Small intestine (tissue), 7 donors: Measurements from ENCODE around the gene EFTUD2. TPM values are rescaled to one million over a fixed set of nuclear protein-coding genes. Genes with fewer than 3 reads are reported as not detected.

Experiments used
- DNase-seq, 2 donors: peaks; one replicate each; pipeline versions ENCODE4 v3.0.0 to v3.0.0-alpha.2; 2013
- FAIRE-seq: peaks from 2 replicates; lab custom pipeline; 2012; peaks lifted over from hg19 to GRCh38; lab: Jason Lieb, UNC
- H3K27ac ChIP-seq, 3 donors: one replicate each; pipeline ENCODE4 v1.5.1; 2013; ENCODE audit warnings: low read length in 2 of 3, mild to moderate bottlenecking in 2 of 3, control low read depth in 1 of 3, inconsistent platforms in 1 of 3, low read depth in 1 of 3, moderate library complexity in 1 of 3
- H3K27me3 ChIP-seq, 3 donors: one replicate each; pipeline ENCODE4 v1.6.1; 2013; ENCODE audit warnings: low read length in 3 of 3, inconsistent platforms in 1 of 3; ENCODE audit not compliant: control insufficient read depth in 3 of 3, insufficient read depth in 3 of 3
- H3K36me3 ChIP-seq, 3 donors: one replicate each; pipeline ENCODE4 v1.6.1; 2013; ENCODE audit warnings: low read length in 3 of 3, inconsistent platforms in 1 of 3, low read depth in 1 of 3, mild to moderate bottlenecking in 1 of 3, moderate library complexity in 1 of 3; ENCODE audit not compliant: control insufficient read depth in 3 of 3, insufficient read depth in 2 of 3
- H3K4me1 ChIP-seq, 3 donors: one replicate each; pipeline ENCODE4 v1.6.1; 2013; ENCODE audit warnings: low read length in 2 of 3, inconsistent platforms in 1 of 3, low read depth in 1 of 3, mild to moderate bottlenecking in 1 of 3, moderate library complexity in 1 of 3; ENCODE audit not compliant: control insufficient read depth in 3 of 3, insufficient read depth in 2 of 3
- H3K4me3 ChIP-seq, 3 donors: one replicate each; pipeline ENCODE4 v1.5.1; 2013; ENCODE audit warnings: low read length in 3 of 3, control low read depth in 1 of 3, inconsistent platforms in 1 of 3, low read depth in 1 of 3, mild to moderate bottlenecking in 1 of 3, moderate library complexity in 1 of 3
- H3K9me3 ChIP-seq, 2 donors: one replicate each; pipeline ENCODE4 v1.6.1; 2013; ENCODE audit warnings: low read depth in 1 of 2, low read length in 1 of 2; ENCODE audit not compliant: control insufficient read depth in 2 of 2, insufficient read depth in 1 of 2
- WGBS, 3 donors: extraction: QIAGEN DNeasy Blood & Tissue Kit; methylation state at CpG; one replicate each; pipeline ENCODE4 v1.1.7; 2013; 5-methylcytosine and 5-hydroxymethylcytosine counted together
- polyA plus RNA-seq, 4 donors: library from polyadenylated mRNA; stranded (reverse) in 3 of 4; unstranded in 1 of 4; fragments of 200-250 nt in 3 of 4; fragments of 120-200 nt in 1 of 4; gene quantifications; one replicate each; pipeline versions ENCODE4 v1.2.1 to v1.2.3, GENCODE V29; 2013
- donor health status: healthy with polysubstance abuse.
- donor health status: control.
- donor health status: control.
- donor health status: Bipolar disorder and iron deficiency.
- donor health status: healthy.

EFTUD2 gene
- polyA plus RNA-seq, 4 donors, result 19.9 to 71.2 (median 33.8) TPM

DNA sequence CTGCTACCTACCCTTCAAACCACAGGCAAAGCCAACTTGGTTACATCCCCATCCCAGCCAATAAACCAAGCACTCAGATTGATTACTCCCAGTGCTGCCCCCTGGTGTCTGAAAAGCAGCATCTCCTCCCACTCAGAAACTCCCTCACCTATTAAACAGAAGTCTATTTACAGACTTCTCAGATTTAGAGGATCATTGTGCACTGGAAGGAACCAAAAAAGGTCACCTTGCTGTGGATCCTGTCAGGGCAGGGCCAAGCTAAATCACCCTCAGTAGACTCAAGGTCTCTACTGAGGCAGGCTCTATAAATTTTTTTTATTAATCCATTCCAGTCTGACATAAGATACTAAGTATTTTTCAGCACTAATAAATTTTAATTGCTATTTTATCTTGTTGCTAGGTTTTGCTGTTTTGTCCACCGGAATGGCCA lies 34.0 kb downstream of the EFTUD2 start:
- FAIRE-seq, result no peak
- no peak overlapping the region for H3K27ac ChIP-seq
- 20 to 44% (median 31%) methylated on average over 1 of the region's 1 CpG for WGBS, 3 donors

DNA sequence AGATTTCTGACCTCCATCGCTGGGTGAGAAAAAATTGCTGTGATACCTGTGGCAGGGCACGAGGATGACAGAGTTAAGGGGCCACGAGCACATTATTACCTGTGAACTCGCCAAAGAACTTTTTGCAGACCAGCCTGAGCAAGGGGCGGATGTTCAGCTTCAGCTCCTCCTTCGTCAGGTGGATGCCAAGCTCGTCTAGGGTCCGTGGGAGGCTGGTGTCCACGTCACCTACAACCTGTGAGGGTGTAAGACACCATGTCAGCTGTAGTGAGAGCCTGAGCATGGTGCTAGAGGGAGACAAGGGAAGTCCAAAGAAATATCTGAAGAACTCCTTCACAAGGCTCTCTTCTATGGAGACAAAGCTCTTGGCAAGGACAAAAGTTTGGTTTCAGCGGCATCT lies 34.4 kb downstream of the EFTUD2 start:
- FAIRE-seq, result no peak
- no peak for DNase-seq
- Histone ChIP-seq H3K9me3 (no peaks in the 10 kb centered on the region), H3K4me1 (peaks cover 0 to 13% (median 0%) of the 10 kb centered on the region in 3 donors), H3K27ac (no peak overlapping the region), H3K4me3 (no peak overlapping the region), H3K27me3 (no peaks in the 10 kb centered on the region), H3K36me3 (peaks cover 12 to 76% (median 18%) of the 10 kb centered on the region in 3 donors)
- WGBS, 3 donors, result 71 to 78% (median 73%) methylated on average over 10 of the region's 10 CpGs

More for the DNA sequence above, 34.0 kb downstream of the EFTUD2 start:
- H3K36me3 ChIP-seq, result peaks cover 9 to 74% (median 15%) of the 10 kb centered on the region in 3 donors
- peaks cover 0 to 13% (median 0%) of the 10 kb centered on the region in 3 donors for H3K4me1 ChIP-seq
- peak; percentile 71 to 78 for DNase-seq
- H3K9me3 ChIP-seq, result no peaks in the 10 kb centered on the region
- no peaks in the 10 kb centered on the region for H3K27me3 ChIP-seq
- H3K4me3 ChIP-seq, result no peak overlapping the region

DNA sequence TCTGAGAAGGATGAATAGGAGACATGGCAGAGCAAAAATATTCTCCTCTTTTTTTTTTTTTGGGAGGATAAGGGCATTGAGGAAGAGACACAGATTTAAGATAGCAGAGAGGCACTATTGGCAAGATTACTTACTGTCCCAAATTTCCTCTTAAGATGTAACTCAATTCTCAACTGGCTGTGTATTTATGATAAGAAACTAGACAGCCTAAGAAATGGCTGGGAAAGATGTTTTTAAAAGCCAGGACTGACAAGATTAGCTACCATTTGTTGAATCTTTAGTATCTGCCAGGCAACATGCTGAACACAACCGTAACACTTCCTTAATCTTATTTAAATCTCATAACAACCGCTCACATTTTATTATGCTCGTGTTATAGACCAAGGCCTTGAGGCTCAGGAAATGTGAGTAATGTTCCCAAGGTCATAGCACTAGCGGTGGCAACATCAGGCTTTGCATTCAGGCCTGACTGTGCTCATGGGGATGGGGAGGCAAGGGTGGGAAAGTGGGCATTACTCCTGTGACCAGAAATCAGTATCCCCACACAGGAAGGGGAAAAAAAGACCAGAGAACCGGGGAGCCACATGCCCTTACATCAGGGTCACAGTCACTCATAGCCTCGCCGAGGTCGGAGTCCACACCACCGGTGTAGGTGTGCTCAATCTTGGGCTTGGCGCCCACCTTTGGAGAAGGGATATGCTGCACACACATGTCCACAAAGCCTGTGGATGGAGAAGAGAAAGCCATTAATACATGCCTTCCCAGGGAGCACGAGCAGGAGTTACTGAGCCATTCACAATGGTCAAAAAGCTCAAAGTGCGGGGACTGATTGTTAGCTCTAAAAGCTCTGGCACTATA lies 36.0 kb downstream of the EFTUD2 start:
- DNase-seq, result peak in 1 of 2 donors; percentile 30
- Histone ChIP-seq H3K4me3 (no peak overlapping the region), H3K27ac (no peak overlapping the region), H3K9me3 (no peaks in the 10 kb centered on the region), H3K36me3 (peaks cover 16 to 80% (median 19%) of the 10 kb centered on the region in 3 donors), H3K4me1 (peaks cover 0 to 13% (median 0%) of the 10 kb centered on the region in 3 donors), H3K27me3 (no peaks in the 10 kb centered on the region)
- no peak for FAIRE-seq
- WGBS, 3 donors, result 56 to 75% (median 65%) methylated on average over 12 of the region's 12 CpGs

DNA sequence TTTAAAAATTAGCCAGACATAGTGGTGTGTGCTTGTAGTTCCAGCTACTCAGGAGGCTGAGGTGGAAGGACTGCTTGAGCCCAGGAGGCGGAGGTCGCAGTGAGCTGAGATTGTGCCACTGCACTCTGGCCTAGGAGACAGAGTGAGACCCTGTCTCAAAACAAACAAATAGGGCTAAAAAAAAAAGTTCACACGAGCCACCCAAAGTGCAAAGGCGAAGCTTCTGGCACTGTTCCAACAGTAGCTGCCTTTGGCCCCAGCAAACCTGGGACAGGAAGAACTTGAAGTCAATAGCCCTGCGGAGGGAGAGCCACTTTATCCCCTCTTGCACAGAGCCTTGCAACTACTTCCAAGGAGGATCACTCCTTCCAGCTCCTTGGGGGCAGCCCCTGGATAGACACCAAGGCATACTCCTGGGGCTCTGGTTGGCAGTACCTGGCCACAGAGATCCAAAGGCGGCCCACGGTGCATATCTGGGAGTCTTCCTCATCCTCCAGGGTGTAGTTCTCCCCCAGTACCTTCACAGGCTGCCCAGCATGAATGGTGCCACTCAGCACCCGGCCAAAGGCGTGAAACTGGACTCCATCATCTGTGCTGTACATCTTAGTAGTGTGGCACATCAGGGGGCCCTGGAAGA lies 36.8 kb downstream of the EFTUD2 start:
- FAIRE-seq, result no peak
- H3K27ac ChIP-seq, result no peak overlapping the region
- DNase-seq, result peak; percentile 22 to 55
- WGBS, 3 donors, result 71 to 81% (median 77%) methylated on average over 9 of the region's 9 CpGs
- H3K4me1 ChIP-seq, result peaks cover 0 to 13% (median 0%) of the 10 kb centered on the region in 3 donors
- no peak overlapping the region for H3K4me3 ChIP-seq
- peaks cover 13 to 85% (median 20%) of the 10 kb centered on the region in 3 donors for H3K36me3 ChIP-seq
- no peaks in the 10 kb centered on the region for H3K9me3 ChIP-seq
- no peaks in the 10 kb centered on the region for H3K27me3 ChIP-seq

DNA sequence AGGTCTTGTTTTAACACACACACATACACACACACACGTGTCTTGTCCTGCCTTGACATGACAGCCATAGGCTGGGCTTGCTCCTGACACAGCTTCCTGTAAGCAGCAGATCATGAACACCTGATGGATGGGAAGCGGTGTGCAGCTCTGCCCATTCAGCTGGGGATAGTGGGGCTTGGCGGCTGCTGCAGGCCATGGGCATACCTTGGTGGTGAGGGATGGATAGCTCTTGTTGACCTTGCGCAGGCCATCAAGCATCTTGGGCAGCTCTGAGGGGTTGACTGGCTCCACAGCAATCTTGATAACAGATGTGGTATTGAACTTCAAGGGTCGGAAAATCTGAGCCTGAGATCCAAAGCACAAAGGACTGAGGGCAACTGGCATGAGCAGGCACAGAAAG lies 39.5 kb downstream of the EFTUD2 start:
- 87 to 94% (median 91%) methylated on average over 5 of the region's 5 CpGs for WGBS, 3 donors
- Histone ChIP-seq H3K4me1 (peaks cover 0 to 13% (median 0%) of the 10 kb centered on the region in 3 donors), H3K27ac (no peak overlapping the region), H3K4me3 (no peak overlapping the region), H3K36me3 (peaks cover 19 to 86% (median 22%) of the 10 kb centered on the region in 3 donors), H3K9me3 (no peaks in the 10 kb centered on the region), H3K27me3 (no peaks in the 10 kb centered on the region)
- no peak for FAIRE-seq
- no peak for DNase-seq

DNA sequence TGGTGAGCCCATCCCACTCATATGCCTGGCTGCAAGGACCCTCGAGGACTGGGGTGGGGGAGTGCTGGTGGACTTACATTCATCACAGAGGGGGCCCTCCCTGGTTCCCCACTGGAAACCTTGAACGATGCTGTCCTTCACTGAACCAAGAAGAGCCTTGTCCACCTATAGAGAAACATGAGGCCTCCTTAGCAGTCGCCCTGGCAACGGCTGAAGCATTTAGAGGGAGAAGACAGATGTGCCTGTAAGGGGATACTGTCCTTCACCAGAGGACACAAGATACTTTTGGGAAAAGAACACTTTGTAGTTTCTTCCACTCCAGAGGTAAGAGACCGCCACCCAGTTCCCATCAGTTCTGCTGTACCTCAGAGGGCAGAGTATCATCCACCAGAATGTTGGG lies 45.1 kb downstream of the EFTUD2 start:
- no peak for DNase-seq
- no peak overlapping the region for H3K27ac ChIP-seq
- no peak for FAIRE-seq
- no peaks in the 10 kb centered on the region for H3K9me3 ChIP-seq
- H3K4me1 ChIP-seq, result no peaks in the 10 kb centered on the region
- 92 to 100% (median 93%) methylated on average over 5 of the region's 5 CpGs for WGBS, 3 donors
- no peaks in the 10 kb centered on the region for H3K27me3 ChIP-seq
- H3K4me3 ChIP-seq, result no peak overlapping the region
- H3K36me3 ChIP-seq, result peaks cover 32 to 93% (median 34%) of the 10 kb centered on the region in 3 donors

DNA sequence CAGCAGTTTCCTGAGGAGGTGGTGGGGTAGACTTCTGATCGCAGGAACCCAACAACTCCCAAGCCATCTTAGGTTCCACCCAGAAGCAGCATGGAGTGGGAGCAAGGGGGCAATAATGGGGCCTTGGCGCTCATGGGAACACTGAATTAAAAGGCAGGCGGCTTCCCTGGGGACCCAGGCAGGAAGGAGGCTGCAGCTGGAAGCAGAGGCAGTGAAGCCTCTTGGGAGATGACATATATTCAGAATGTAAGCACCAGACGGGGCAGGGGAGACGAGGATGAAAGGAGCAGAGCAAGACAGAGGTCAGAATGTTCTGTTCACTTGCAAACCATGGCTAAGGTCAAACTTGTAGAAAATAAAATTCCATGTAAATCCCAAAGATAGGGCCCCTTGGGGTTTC lies 48.6 kb downstream of the EFTUD2 start:
- no peaks in the 10 kb centered on the region for H3K9me3 ChIP-seq
- FAIRE-seq, result no peak
- H3K27ac ChIP-seq, result no peak overlapping the region
- peaks cover 19 to 65% (median 31%) of the 10 kb centered on the region in 3 donors for H3K36me3 ChIP-seq
- DNase-seq, result no peak
- H3K4me3 ChIP-seq, result no peak overlapping the region
- H3K27me3 ChIP-seq, result no peaks in the 10 kb centered on the region
- no peaks in the 10 kb centered on the region for H3K4me1 ChIP-seq
- WGBS, 3 donors, result 78 to 95% (median 90%) methylated on average over 5 of the region's 5 CpGs

DNA sequence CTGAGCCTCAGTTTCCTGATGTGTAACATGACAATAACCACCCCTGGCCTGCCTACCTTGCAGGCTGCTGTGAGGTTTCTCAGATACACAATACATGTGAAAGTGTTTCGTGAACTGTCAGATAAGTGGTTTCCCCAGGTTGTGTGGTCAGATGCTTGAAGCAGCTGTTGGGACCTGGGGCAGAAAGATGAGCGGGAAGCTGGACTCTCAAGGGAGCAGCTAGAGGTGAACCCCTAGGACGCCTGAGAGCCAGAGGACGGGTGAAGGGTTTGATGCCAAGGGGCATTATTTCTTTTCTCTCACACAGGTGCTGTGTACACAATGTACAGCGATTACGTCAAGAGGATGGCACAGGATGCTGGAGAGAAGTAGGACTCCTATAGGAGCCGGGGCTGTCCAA lies 49.2 kb downstream of the EFTUD2 start:
- peaks cover 19 to 59% (median 31%) of the 10 kb centered on the region in 3 donors for H3K36me3 ChIP-seq
- H3K4me3 ChIP-seq, result no peak overlapping the region
- FAIRE-seq (no peak), DNase-seq (no peak)
- H3K27me3 ChIP-seq, result no peaks in the 10 kb centered on the region
- no peaks in the 10 kb centered on the region for H3K9me3 ChIP-seq
- H3K4me1 ChIP-seq, result no peaks in the 10 kb centered on the region
- no peak overlapping the region for H3K27ac ChIP-seq
- WGBS, 3 donors, result 82 to 89% (median 86%) methylated on average over 7 of the region's 7 CpGs
